Kidney glomerular epithelial cell (primary cell): ENCODE measurements around the gene SYNGR1.

Experiments
- DNase-seq: peaks from one replicate; lab custom pipeline; 2025; lab: John Stamatoyannopoulos, UW

The SYNGR1 gene

DNA sequence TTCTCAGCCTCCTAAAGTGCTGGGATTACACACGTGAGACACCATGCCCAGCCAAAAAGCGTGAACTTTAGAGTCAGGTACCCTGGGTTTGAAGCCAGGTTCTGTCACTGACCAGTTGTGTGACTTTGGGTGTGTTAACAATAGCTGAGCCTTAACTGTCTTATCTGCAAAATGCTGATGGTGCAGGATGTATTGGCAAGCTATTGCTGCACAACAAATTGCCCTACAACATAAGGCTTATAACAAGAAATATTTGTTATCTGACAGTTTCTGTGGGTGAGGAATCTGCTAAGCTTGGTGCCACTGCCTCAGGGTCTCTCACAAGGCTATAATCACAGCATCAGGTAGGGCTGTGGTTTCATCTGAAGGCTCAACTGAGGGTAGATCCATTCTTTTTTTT lies 21.9 kb downstream of the SYNGR1 start:
- DNase-seq: no peak

DNA sequence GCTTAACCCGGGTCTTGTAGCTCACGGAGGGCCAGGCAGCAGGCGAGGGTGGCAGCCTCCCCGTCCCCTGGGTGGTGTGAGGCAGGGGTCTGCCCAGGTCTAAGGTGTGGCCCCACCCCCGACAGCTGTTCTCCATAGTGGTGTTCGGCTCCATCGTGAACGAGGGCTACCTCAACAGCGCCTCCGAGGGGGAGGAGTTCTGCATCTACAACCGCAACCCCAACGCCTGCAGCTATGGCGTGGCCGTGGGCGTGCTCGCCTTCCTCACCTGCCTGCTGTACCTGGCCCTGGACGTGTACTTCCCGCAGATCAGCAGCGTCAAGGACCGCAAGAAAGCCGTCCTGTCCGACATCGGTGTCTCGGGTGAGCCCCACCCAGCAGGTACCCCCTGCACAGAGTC lies 24.4 kb downstream of the SYNGR1 start:
- no peak for DNase-seq

DNA sequence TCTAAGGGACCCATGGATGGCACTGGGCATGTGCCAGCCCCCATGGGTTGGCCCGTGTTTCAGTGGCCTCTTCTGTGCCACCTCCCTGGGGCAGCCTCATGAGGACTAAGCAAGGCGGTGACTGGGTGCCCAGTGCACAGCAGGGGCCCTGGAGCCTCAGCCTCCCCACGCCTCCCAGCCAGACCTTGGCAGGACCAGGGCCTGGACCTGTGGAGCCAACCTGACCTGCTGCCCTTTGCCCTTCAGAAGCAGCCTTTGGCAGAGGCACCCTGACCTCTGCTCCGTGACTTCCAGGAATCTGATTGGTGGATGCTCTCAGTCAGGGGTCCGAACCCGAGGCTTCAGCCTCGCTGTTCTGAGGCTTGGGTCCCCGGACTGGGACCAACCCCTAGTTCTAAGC lies 25.0 kb downstream of the SYNGR1 start:
- DNase-seq: no peak

DNA sequence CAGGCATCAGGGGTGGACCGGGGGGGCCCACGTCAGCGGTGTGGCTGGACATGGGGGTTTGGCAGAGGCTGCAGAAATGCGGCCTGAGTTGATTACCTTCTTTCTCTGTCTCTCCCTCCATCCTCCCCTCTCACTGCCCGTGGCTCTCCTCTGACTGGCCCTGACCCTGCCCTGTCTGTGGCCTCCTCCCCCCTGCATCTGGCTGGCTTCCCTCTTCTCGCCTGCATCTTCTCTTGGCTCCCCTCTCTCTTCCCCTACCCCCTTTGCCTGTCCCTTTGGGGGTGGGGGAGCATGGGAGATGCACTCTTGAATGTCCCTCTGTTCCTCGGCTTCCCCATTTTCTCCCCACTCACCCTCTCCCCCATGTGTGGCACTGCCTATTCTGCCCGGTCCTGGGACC lies 25.9 kb downstream of the SYNGR1 start:
- no peak for DNase-seq

DNA sequence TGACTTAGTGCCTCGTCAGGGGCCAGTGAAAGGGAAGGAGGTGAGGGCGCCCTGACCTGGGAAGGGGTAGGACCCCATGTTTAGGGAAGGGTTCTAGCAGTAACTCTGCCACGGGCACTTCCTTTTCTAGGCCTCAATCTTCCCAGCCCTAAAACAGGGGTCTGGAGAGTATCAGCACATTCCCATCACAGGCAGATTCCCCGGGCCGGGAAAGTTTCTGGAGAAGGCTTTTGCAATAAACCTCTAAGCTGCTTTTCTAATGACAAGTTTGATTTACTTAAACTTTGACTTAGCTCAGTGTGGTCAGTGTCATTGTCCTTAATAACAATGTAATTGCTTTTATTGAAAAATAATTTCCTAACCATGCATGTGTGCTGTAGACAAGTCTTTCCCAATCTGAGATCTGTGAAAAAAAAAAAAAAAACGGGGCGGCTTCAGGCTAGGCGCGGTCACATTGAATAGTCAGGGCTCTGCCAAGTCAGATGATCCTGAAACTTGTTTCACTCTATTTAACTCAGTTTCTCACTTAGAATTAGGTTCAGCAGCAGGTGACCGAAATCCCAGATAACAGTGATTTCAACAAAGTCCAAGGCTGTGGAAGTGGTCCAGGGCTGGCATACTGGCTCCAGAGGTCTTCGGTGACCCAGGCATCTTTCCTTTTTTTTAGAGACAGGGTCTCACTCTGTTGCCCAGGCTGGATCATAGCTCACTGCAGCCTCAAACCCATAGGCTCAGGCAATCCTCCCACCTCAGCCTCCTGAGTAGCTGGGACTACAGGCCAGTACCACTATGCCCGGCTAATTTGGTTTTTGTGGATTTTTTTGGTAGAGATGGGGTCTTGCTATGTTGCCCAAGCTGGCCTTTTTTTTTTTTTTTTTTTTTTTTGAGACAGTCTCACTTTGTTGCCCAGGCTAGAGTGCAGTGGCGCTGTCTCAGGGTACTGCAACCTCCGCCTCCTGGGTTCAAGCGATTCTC lies 30.3 kb downstream of the SYNGR1 start:
- DNase-seq: no peak

DNA sequence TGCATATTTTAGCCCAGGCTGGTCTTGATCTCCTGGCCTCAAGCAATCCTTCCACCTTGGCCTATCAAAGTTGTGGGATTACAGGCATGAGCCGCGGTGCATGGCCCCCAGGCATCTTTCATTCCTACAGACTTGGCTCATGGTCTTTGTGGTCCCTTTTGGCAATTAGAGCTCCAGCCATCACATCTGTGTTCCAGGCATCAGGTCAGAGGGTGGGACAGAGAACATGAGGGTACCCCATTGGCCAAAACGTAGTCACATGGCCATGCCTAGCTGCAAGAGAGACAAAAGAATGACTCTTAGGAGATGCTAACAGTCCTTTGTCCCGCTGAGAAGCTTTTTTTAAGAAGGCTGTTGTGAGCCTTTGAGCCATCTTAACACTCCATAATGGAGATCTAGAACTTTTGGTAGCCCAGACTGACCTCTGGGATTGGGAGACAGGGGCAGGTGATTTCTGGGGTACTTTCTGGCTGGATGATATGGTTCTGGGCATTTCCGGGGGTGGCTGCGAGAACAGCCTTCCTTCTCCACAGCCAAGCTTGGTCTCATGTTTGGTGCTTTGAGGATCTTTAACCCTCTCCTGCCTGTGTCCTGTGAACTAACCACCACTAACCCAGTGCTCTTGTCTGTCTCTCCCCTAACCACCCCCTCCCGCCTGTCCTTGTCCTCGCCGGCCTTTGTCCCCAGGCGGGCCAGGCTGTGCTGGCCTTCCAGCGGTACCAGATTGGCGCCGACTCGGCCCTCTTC lies 31.4 kb downstream of the SYNGR1 start:
- no peak for DNase-seq

DNA sequence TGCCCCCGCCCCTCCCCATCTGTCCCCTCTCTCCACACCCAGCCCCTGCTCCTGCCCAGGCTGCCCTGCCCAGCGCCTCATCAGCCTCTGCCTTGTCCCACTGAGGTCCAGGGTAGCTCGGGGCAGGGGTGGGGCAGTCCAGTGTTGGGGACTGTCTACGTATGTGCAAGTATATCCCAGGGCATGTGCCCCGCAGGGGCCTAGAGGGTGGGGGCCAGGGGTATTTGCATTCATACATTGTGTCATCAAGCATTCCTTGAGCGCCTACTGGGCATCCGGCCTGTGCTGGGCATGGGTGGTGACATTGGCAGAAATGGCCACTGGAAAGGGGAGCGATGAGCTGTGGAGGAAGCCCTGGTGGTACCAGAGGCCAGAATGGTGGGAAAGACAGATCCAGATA lies 32.1 kb downstream of the SYNGR1 start:
- DNase-seq: no peak

DNA sequence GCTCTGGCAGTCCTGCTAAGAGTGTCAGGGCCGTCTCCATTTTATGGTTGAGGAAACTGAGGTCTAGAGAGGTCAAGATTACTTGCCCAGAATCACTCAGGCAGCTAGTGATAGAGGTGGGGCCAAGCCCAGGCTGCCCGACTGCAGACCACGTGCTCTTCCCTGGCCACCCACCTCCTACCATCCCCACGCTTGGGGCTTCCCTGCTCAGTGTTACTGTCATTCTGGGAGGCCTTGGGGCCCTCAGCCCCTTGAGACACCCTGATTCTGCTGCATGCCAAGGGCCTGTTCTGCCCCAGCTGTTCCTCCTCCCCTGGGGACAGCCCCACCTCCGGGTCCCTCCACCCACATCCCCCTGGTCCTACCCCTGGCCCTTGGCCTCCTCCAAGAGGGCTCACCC lies 32.6 kb downstream of the SYNGR1 start:
- DNase-seq: no peak

DNA sequence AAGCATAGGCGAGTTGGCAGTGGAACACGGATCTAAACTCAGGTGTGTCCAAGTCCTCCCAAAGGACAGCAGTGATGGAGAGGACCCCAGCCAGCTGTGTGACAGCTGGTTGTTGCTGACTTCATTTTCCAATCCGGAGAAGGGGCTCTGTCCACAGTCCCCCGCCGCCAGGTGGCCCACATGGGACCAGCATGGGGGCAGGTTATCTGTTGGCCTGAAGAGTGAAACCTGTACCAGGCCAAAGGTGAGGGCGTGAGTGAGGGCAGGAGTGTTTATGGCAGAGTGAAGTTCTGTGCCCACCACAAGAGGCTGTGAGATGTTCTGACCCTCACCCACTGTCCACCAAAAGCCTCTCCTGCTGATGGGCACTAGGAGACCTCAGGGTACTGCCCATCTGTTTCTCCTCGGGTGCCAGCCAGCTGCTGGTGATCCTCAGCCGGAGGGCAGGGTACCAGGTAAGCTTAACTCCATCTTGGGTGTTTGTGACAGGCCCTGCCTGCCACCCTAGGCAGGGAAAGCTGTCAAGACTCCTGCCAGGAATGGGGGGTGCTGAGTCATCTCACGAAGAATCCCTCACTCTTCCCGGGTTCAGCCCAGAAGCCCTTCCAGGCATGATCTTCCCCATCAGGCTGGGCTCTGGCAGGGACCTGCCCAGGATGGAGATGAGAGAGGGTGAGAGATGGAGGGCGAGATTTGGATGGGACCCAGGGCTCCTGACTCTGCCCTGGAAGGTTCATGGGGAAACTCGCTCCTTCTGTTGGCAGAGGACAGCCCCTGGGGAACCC lies 34.2 kb downstream of the SYNGR1 start:
- DNase-seq: no peak

DNA sequence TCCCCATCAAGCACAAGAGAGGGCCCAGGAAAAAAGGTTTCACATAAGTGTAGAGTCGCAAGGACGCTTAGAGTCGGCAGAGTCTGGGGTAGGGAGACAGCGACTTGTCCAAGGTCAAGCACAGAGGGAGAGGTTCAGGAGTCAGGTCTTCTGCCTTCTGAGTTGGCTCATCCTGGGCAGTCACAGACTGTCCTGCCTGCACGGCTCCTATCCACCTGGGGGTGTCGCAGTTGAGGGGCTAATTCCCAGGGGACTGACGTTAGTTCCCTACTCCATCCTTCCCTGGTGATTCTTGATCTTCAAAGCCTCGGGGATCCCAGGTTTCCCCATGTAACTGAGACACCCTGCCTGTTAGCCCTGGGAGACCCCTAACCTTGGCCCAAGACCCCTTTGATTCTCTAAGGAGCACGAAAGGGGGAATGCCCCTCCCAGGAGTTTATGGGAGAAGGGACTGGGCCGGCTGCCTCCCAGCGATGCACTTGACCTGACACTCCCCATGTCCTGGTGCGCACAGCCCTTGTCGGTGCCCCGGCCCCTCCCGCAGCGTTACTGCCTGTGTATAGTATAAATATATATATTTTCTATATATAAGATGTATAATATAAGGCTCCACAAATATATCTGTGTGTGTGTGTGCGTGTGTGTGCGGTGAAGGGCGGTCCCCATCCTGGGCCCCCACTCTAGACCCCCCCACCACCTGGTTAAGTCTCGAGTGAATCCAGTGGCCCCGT lies 35.1 kb downstream of the SYNGR1 start:
- no peak for DNase-seq

DNA sequence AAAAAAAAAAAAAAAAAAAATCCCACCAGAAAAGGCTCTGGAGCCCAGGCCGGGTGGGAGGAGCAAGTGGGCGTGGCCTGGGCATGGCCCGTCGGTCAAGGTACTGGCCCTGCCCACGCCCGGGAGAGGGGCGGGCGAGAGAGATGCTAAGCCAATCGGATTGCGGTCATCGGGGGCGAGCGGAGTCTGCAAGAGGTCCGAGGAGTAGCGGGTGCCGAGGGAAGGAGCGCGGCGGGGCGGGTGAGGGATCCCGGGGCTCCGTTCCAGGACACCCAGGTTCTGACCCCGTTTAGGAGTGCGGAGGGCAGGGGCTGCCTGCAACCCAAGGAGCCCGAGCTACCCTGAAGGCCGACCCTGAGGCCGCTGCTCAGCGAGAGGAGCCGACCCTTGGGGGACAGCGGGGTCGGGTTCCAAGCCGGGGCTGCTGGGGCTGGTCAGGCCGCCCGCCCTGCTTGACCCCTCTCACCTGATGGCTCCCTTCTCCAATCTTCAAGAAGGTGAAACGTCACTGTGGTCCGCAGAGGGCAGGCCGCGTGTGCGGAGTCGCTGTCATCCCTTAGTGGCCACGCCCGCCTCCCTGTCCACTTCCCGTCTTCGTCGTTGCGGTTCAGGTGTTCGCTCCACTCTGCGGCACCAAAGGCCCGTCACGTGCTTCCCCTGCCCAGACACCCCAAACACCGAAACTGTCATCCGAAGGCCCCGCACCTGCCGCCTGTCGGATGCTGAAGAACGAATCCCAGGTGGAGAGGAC lies 38.6 kb downstream of the SYNGR1 start:
- DNase-seq: peak; percentile 53

DNA sequence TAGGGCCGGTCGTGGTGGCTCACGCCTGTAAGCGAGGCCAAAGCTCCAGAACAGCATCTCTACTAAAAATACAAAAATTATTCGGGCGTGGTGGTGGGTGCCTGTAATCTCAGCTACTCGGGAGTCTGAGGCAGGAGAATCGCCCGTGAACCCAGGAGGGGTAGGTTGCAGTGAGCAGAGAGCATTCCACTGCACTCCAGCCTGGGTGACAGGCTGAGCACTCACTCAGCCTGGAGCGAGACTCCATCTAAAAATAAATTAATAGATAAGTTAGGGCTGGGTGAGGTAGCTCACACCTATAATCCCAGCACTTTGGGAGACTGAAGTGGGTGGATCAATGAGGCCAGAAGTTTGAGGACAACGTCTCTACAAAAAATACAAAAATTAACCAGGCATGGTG lies 39.6 kb downstream of the SYNGR1 start:
- DNase-seq: no peak

DNA sequence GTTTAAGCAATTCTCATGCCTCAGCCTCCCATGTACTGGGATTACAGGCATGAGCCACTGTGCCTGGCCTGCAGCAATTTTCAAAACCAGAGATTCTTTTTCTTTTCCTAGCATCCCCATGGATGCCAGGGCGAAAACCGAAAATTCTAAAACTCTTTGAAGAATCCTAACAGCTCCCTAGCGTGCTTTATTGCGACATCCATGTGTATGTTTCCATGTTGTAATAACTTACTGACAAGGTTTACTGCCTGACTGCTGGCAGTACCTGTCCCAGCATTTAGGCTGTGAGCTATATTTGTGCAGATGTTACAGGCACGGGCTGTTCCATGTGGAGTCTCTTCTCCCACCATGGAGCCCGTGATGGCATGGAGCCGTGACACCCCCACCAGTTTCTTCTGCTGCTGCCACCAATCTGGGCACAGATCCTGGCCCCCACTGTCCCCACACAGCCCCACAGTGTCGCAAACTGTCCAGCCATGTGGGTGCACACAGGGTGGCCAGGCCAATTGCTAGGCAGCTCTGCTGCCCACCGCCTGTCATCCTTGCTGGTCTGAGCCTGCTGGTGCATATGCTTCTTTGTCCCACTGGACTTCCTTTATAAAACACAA lies 42.7 kb downstream of the SYNGR1 start:
- DNase-seq: no peak

DNA sequence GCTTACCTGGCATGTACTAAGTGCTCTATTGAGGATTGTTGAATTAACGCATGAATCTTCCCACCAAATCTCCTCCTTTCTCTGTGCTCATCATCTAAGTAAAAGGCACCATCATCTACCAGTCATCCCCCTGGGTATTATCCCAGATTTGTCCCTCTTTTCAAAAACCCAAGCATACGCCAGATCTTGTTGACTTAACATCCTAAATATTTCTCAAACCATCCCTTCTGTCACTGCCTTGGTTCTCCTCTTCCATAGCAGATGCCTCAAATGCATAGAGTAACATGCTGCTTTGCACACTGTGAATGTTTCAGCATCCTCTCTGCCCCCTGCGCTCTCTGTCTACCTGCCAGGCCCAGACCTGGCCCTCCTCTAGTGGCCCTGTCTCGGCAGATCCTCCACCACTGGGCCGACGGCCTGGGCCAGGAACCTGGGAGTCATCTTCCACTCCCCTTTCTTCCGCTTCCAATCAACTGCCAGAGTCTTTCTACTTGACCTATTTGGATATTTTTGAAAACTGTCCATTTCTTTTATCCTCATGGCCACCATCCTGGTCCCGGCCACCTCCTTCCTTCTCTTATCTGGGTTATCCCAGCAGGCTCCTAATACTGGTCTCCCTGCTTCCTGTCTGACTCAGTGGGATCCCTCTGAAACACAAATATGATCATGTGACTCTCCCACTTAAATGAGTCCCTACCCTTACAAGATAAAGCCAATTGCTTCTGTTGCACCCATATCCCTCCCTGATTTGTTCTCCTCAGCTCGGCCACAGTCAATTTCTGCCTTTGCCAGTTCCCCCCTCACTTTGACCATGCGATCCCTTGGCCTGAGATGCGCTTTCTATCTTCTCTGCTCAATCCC lies 46.4 kb downstream of the SYNGR1 start:
- DNase-seq: no peak

DNA sequence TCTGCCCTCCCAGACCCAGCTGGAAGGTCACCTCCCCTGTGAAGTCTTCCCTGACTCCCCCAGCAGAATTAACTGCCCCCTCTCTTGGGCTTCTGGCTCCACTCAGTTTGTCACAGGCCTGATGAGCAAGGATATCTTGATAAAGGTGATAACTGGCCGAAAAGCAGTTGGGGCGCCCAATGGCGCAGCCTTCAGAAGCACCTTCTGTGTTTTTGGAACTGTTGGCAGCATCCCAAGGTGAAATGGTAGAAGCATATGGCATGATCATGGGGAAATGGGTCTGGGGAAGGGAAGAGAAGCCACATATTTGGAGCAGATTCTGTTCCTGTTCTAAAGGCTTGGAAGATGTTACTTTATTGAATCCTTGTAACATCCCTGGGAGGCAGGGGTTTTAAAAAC lies 47.0 kb downstream of the SYNGR1 start:
- DNase-seq: no peak

DNA sequence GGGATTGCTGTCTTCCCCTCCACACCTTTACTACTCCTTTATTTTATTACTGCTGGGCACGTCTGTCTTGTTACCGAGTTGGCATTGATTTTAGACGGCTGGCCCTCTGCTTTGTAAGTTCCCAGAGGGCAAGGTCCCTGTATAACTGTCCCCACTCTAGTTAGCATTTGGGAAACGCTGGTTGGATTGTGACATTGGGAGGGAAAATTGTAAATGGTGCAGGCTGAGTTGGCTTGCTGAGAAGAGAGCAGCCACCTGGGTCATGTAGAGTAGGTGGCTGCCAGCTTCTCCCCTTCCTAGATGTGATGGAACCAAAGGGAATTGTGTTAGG lies 51.5 kb downstream of the SYNGR1 start:
- no peak for DNase-seq

DNA sequence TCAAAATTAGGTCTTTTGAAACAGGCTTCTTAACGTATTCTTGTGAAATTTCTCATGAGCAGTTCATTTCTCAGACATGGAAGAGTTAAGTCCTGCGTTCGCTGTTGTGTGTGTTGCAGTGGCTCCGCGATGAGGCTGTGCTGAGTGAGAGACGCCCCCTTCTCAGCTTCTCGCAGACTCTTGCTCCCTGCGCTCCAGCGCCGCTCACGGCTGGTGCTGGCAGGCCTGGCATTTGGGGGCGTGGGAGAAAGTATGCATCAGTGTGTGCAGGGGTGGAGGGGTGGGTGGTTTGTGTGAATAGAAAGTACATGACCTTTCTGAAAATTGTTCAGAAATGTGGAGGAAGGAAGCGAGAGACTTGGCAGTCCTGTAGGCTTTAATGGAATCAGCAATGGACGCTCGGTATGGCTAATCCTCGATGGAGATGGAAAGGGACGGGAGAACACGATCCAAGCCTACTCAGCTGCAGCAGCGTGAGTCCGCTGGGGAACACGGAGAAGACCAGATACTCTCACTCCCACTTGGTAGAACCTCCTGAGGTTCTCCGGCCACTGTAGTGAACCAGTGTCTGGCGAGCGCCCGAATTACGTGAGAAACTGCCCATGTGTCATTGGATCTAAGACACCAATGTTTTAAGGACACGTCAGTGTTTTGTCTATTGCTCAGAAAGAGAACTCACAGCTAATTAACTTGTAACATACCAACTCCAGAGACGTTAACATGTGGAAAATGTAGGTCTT lies 55.7 kb downstream of the SYNGR1 start:
- no peak for DNase-seq

DNA sequence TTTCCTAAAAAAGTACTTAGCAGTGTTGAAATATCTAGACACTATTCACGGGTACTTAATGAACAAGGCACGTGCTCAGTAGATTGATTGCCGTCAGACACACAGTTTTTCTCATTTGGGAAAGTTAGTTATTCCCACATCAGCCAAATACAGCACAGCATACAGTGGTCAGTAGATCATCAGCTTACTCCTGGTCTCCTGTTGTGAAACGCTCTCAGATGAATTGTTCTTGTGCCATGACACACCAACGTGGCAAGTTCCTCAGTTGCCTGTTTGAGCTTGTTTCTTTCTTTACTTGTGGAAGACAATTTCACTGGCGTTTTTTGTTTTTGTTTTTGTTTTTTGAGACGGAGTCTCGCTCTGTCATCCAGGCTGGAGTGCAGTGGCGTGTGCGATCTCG lies 58.4 kb downstream of the SYNGR1 start:
- no peak for DNase-seq

DNA sequence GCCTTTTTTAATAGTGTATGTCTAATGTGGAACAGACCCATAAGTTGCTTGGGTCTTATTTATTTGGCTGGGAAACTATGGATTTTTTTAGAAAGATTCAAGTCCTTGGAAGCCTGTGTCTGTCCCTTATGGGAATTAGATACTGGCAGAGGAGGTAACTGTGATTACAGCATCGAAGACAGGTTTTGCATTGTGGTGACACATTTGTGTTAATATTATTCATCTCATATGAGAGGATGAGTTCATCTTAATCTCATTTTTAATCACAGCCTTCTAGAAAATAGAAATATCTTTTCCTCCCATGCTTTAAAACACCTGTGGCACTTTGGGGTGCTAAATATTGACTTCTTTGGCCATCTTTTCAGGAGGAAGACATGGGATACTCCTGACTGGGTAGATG lies 59.0 kb downstream of the SYNGR1 start:
- DNase-seq: no peak
